SK-N-SH (cell line): ENCODE results near the gene TRPC4AP. TPM values are rescaled to one million over a fixed set of nuclear protein-coding genes. Genes with fewer than 3 reads are reported as not detected.

Source experiments
- CTCF ChIA-PET: fragments of 300-600, 350-600 bp; formaldehyde crosslinking; extraction: SDS; loops from one replicate; lab custom pipeline; 2021; lab: Yijun Ruan, JAX
- POLR2A ChIA-PET: fragments of 350-600 bp; sonication (Branson Sonifier 250); formaldehyde crosslinking; extraction: SDS; loops from one replicate; lab custom pipeline; 2020; ENCODE audit warnings: antibody characterized with exemption, inconsistent platforms; lab: Yijun Ruan, JAX
- DNase-seq: peaks from one replicate; pipeline ENCODE4 v3.0.0; 2012
- H2AFZ ChIP-seq: fragments of 200-600 bp; sonication (generic); 2 replicates; pipeline ENCODE4 v1.8.1; 2016; ENCODE audit warnings: antibody characterized with exemption, mild to moderate bottlenecking, low read depth
- H3F3A ChIP-seq: fragments of 200-600 bp; sonication (generic); replicated peaks from 2 replicates; pipeline ENCODE3; 2016; ENCODE audit warnings: antibody characterized with exemption, mild to moderate bottlenecking; ENCODE audit not compliant: insufficient read depth
- H3K27ac ChIP-seq, 2 experiments: fragments of 200-500 bp in 1 of 2; fragments of 200-600 bp in 1 of 2; sonication (Bioruptor generic) in 1 of 2; sonication (generic), shearing (Covaris generic) in 1 of 2; 2 replicates each; pipeline versions ENCODE4 v1.5.1 to v1.6.1; 2014 to 2016; ENCODE audit warnings: low read depth in 2 of 2, inconsistent platforms in 1 of 2, low read length in 1 of 2, mild to moderate bottlenecking in 1 of 2, mixed read lengths in 1 of 2
- H3K27me3 ChIP-seq: fragments of 200-600 bp; sonication (generic), shearing (Covaris generic); 2 replicates; pipeline ENCODE4 v1.6.1; 2016; ENCODE audit warnings: mixed run types; ENCODE audit not compliant: insufficient read depth
- H3K36me3 ChIP-seq, 2 experiments: fragments of 200-500 bp in 1 of 2; fragments of 200-600 bp in 1 of 2; sonication (Bioruptor generic) in 1 of 2; sonication (generic) in 1 of 2; replicated peaks in 1 of 2; 2 replicates each; pipeline versions ENCODE3 to v1.5.1; 2014 to 2016; ENCODE audit warnings: low read length in 1 of 2, mild to moderate bottlenecking in 1 of 2; ENCODE audit not compliant: insufficient read depth in 2 of 2, control insufficient read depth in 1 of 2
- H3K4me1 ChIP-seq, 2 experiments: fragments of 200-500 bp in 1 of 2; fragments of 200-600 bp in 1 of 2; sonication (Bioruptor generic) in 1 of 2; sonication (generic), shearing (Covaris generic) in 1 of 2; 2 replicates each; pipeline versions ENCODE4 v1.5.1 to v1.6.1; 2014 to 2016; ENCODE audit warnings: low read depth in 1 of 2, low read length in 1 of 2, mixed run types in 1 of 2; ENCODE audit not compliant: insufficient read depth in 2 of 2, control insufficient read depth in 1 of 2
- H3K4me2 ChIP-seq: fragments of 200-600 bp; sonication (generic), shearing (Covaris generic); 2 replicates; pipeline ENCODE4 v1.6.1; 2017; ENCODE audit warnings: mixed run types
- H3K4me3 ChIP-seq, 2 experiments: fragments of 200-500 bp in 1 of 2; fragments of 200-600 bp in 1 of 2; sonication (Bioruptor generic) in 1 of 2; sonication (generic), shearing (Covaris generic) in 1 of 2; 2 replicates each; pipeline versions ENCODE4 v1.5.1 to v1.8.1; 2014 to 2016; ENCODE audit warnings: low read depth in 2 of 2, inconsistent platforms in 1 of 2, low read length in 1 of 2, mild to moderate bottlenecking in 1 of 2, mixed read lengths in 1 of 2, moderate library complexity in 1 of 2
- H3K79me2 ChIP-seq: fragments of 200-600 bp; sonication (generic); 2 replicates; pipeline ENCODE4 v1.8.1; 2017; ENCODE audit warnings: mild to moderate bottlenecking; ENCODE audit not compliant: insufficient read depth
- H3K9ac ChIP-seq: fragments of 200-600 bp; sonication (generic); 2 replicates; pipeline ENCODE4 v1.6.1; 2017; ENCODE audit warnings: mixed run types
- H3K9me2 ChIP-seq: fragments of 200-600 bp; sonication (generic); 2 replicates; pipeline ENCODE4 v1.6.1; 2017; ENCODE audit warnings: mixed run types
- H3K9me3 ChIP-seq: fragments of 200-600 bp; sonication (generic); 2 replicates; pipeline ENCODE4 v1.6.1; 2017; ENCODE audit warnings: mixed run types, mild to moderate bottlenecking, moderate library complexity
- H4K20me1 ChIP-seq: fragments of 200-600 bp; sonication (generic); 2 replicates; pipeline ENCODE4 v1.6.1; 2017; ENCODE audit warnings: mild to moderate bottlenecking, mixed run types; ENCODE audit not compliant: insufficient read depth
- CHD2 ChIP-seq: fragments of 150-350 bp; IDR thresholded peaks from 2 replicates; pipeline ENCODE4 v1.6.1; 2018; ENCODE audit warnings: low read length; ENCODE audit not compliant: partially characterized antibody
- CTCF ChIP-seq: fragments of 200-600 bp; sonication (generic); IDR thresholded peaks from 2 replicates; pipeline ENCODE4 v1.6.1; 2017; ENCODE audit warnings: antibody characterized with exemption, mild to moderate bottlenecking, moderate library complexity
- EP300 ChIP-seq, 2 experiments: IDR thresholded peaks; 2 replicates each; pipeline versions ENCODE4 v1.4.0 to v1.6.1; 2012; ENCODE audit warnings: borderline replicate concordance in 1 of 2, low read depth in 1 of 2, low read length in 1 of 2
- FOXJ3 ChIP-seq: sonication (generic); formaldehyde crosslinking; IDR thresholded peaks from 2 replicates; pipeline ENCODE4 v1.5.1; 2020; ENCODE audit warnings: mild to moderate bottlenecking, missing genetic modification reagents
- IRF3 ChIP-seq: fragments of 150-350 bp; IDR thresholded peaks from 2 replicates; pipeline ENCODE4 v1.6.1; 2016; ENCODE audit warnings: mild to moderate bottlenecking, low read depth, low read length
- MAX ChIP-seq: IDR thresholded peaks from 2 replicates; pipeline ENCODE4 v1.4.0; 2012; ENCODE audit warnings: low read depth
- MEF2A ChIP-seq: IDR thresholded peaks from 2 replicates; pipeline ENCODE4 v1.4.0; 2012; ENCODE audit warnings: low read depth, borderline replicate concordance
- NRF1 ChIP-seq: IDR thresholded peaks from 2 replicates; pipeline ENCODE4 v1.6.1; 2012; ENCODE audit warnings: low read depth, mild to moderate bottlenecking, low read length
- REST ChIP-seq: IDR thresholded peaks from 2 replicates; pipeline ENCODE4 v1.6.1; 2012; ENCODE audit warnings: mild to moderate bottlenecking, low read depth, low read length, moderate library complexity
- RFX5 ChIP-seq: IDR thresholded peaks from 2 replicates; pipeline ENCODE4 v1.6.1; 2012; ENCODE audit warnings: mild to moderate bottlenecking, improper control_type of control experiment, low read length
- RXRA ChIP-seq: IDR thresholded peaks from 2 replicates; pipeline ENCODE4 v1.4.0; 2012; ENCODE audit warnings: low read depth, mild to moderate bottlenecking, borderline replicate concordance
- SIN3A ChIP-seq: IDR thresholded peaks from 2 replicates; pipeline ENCODE4 v1.6.1; 2012; ENCODE audit warnings: low read depth, mild to moderate bottlenecking, low read length, moderate library complexity, borderline replicate concordance
- SMC3 ChIP-seq: IDR thresholded peaks from 2 replicates; pipeline ENCODE4 v1.6.1; 2012; ENCODE audit warnings: low read depth, low read length, improper control_type of control experiment
- TAF1 ChIP-seq: IDR thresholded peaks from 2 replicates; pipeline ENCODE4 v1.6.1; 2012; ENCODE audit warnings: low read depth, mild to moderate bottlenecking, low read length, moderate library complexity, borderline replicate concordance
- USF1 ChIP-seq: IDR thresholded peaks from 2 replicates; pipeline ENCODE4 v1.4.0; 2012; ENCODE audit warnings: low read depth, borderline replicate concordance
- USF2 ChIP-seq: fragments of 150-350 bp; IDR thresholded peaks from 2 replicates; pipeline ENCODE4 v1.6.1; 2017; ENCODE audit warnings: antibody characterized with exemption, low read length, low read depth, borderline replicate concordance
- WGBS: methylation state at CpG from one replicate; pipeline ENCODE4 v1.1.6; 2017; ENCODE audit warnings: low lambda C conversion rate; 5-methylcytosine and 5-hydroxymethylcytosine counted together
- polyA plus RNA-seq, 3 experiments: library from polyadenylated mRNA; depleted of rRNA; stranded (reverse); fragments of >200 nt; gene quantifications; 2 replicates each; pipeline ENCODE4 v1.2.3, GENCODE V29; 2012

Gene TRPC4AP
- polyA plus RNA-seq, 1 of the 3 experiments (the other 2 are of a cell fraction) = 57.4 TPM

- ChIA-PET CTCF (interaction anchor here (0.9 to 2.0 kb wide), 2 partner anchors 20 to 144 kb away, joined by 3 to 4 read pairs; no protein-coding TSS in a partner anchor), POLR2A (no interaction called here)
- no peak for DNase-seq
- peaks cover 29 to 61% of the 10 kb centered on the region in 2 experiments for H3K36me3 ChIP-seq
- no peak overlapping the region for H3K27ac ChIP-seq
- H3K79me2 ChIP-seq = no peaks in the 10 kb centered on the region
- H3K9ac ChIP-seq = no peak overlapping the region
- no peak overlapping the region for H2AFZ ChIP-seq
- no peaks in the 10 kb centered on the region for H3K9me3 ChIP-seq
- no peak overlapping the region for H3K4me2 ChIP-seq
- no peaks in the 10 kb centered on the region; a peak in 1 of 4 replicates for H3K4me1 ChIP-seq
- no peak overlapping the region for H3K4me3 ChIP-seq
- no peak for TF ChIP-seq MAX
- TF ChIP-seq TAF1 = no peak
- TF ChIP-seq MEF2A = no peak
- no peak for TF ChIP-seq USF2
- TF ChIP-seq SIN3A = no peak
- no peak for TF ChIP-seq RXRA
- no peak for TF ChIP-seq USF1
- TF ChIP-seq NRF1 = no peak
- TF ChIP-seq FOXJ3 (CRISPR knock-in tag) = no peak
- TF ChIP-seq SMC3 = no peak
- no peak for TF ChIP-seq CTCF
- H3K27me3 ChIP-seq = no peaks in the 10 kb centered on the region
- no peaks in the 10 kb centered on the region for H3K9me2 ChIP-seq
- WGBS = 95% methylated on average over 8 of the region's 8 CpGs
- H4K20me1 ChIP-seq = no peaks in the 10 kb centered on the region
- no peaks in the 10 kb centered on the region for H3F3A ChIP-seq
Observed at GRCh38 chr20:35017099-35017835, 75.3 kb downstream of the TRPC4AP start.

GRCh38 chr20:35015863-35016193 is 76.8 kb downstream of the TRPC4AP start:
- POLR2A ChIA-PET = no interaction called here
- H3K36me3 ChIP-seq = peaks cover 26 to 63% of the 10 kb centered on the region in 2 experiments

More at GRCh38 chr20:35015863-35016193, 76.8 kb downstream of the TRPC4AP start:
- no peak overlapping the region for H3K9ac ChIP-seq
- DNase-seq = no peak
- WGBS = 100% methylated on average over 2 of the region's 2 CpGs
- H3K4me3 ChIP-seq = no peak overlapping the region
- H3K79me2 ChIP-seq = no peaks in the 10 kb centered on the region
- no peak overlapping the region for H3K27ac ChIP-seq
- no peaks in the 10 kb centered on the region; a peak in 1 of 4 replicates for H3K4me1 ChIP-seq
- no peaks in the 10 kb centered on the region for H3K9me3 ChIP-seq
- no peaks in the 10 kb centered on the region for H4K20me1 ChIP-seq
- no peak overlapping the region for H3K4me2 ChIP-seq
- H3K27me3 ChIP-seq = no peaks in the 10 kb centered on the region
- no peaks in the 10 kb centered on the region for H3F3A ChIP-seq
- TF ChIP-seq NRF1 = no peak
- TF ChIP-seq REST = no peak
- TF ChIP-seq EP300 (IDR thresholded peaks at IDR 0.05; ENCODE audit: borderline replicate concordance in 1 of 2, low read depth in 1 of 2, low read length in 1 of 2) = no peak
- no peak for TF ChIP-seq RXRA
- no peak for TF ChIP-seq SMC3
- no peak for TF ChIP-seq TAF1
- no peak for TF ChIP-seq CHD2
- no peak for TF ChIP-seq IRF3
- TF ChIP-seq SIN3A = no peak
- TF ChIP-seq RFX5 = no peak
- CTCF ChIA-PET = interaction anchor here (1.2 to 2.0 kb wide), 2 partner anchors 10 to 19 kb away, joined by 3 to 4 read pairs; no protein-coding TSS in a partner anchor
- H2AFZ ChIP-seq = no peak overlapping the region
- no peaks in the 10 kb centered on the region for H3K9me2 ChIP-seq
